MM.1S (cell line): ENCODE data around the gene TPRG1.
A peak's percentile ranks its signal among the peaks of the same experiment; 100 is the strongest.

Experiments
- DNase-seq: peaks from one replicate; pipeline ENCODE4 v3.0.0-alpha.2; 2015
- H2AFZ ChIP-seq: fragments of 300-600 bp; sonication (generic); 2 replicates; pipeline ENCODE4 v1.6.0; 2016; ENCODE audit warnings: antibody characterized with exemption, low read length
- H3F3A ChIP-seq: fragments of 300-600 bp; sonication (generic); 2 replicates; pipeline ENCODE4 v1.6.1; 2016; ENCODE audit warnings: mild to moderate bottlenecking, antibody characterized with exemption, low read length, moderate library complexity, mixed read lengths; ENCODE audit not compliant: insufficient read depth
- H3K27ac ChIP-seq: fragments of 300-600 bp; sonication (generic); 2 replicates; pipeline ENCODE4 v1.5.1; 2016; ENCODE audit warnings: mild to moderate bottlenecking, low read length
- H3K27me3 ChIP-seq: fragments of 300-600 bp; sonication (generic); replicated peaks from 2 replicates; pipeline ENCODE4 v1.6.0; 2016; ENCODE audit warnings: low read length; ENCODE audit not compliant: insufficient read depth
- H3K36me3 ChIP-seq: fragments of 300-600 bp; sonication (generic); replicated peaks from 2 replicates; pipeline ENCODE4 v1.6.1; 2016; ENCODE audit warnings: mild to moderate bottlenecking, low read length, mixed read lengths; ENCODE audit not compliant: insufficient read depth
- H3K4me1 ChIP-seq: fragments of 300-600 bp; sonication (generic); 2 replicates; pipeline ENCODE4 v1.6.1; 2016; ENCODE audit warnings: low read length, mixed read lengths
- H3K4me2 ChIP-seq: fragments of 300-600 bp; sonication (generic); 2 replicates; pipeline ENCODE4 v1.6.0; 2016; ENCODE audit warnings: low read depth, low read length
- H3K4me3 ChIP-seq: fragments of 300-600 bp; sonication (generic); 2 replicates; pipeline ENCODE4 v1.5.1; 2016; ENCODE audit warnings: low read length, mixed read lengths
- H3K79me2 ChIP-seq: fragments of 300-600 bp; sonication (generic); 2 replicates; pipeline ENCODE4 v1.6.1; 2016; ENCODE audit warnings: mixed run types, low read length, mixed read lengths
- H3K9ac ChIP-seq: fragments of 300-600 bp; sonication (generic); 2 replicates; pipeline ENCODE4 v1.6.1; 2016; ENCODE audit warnings: low read length, mixed read lengths
- H3K9me2 ChIP-seq: fragments of 300-600 bp; sonication (generic); replicated peaks from 2 replicates; pipeline ENCODE4 v1.6.1; 2016; ENCODE audit warnings: mild to moderate bottlenecking, low read length, mixed read lengths; ENCODE audit not compliant: insufficient read depth
- H3K9me3 ChIP-seq: fragments of 300-600 bp; sonication (generic); replicated peaks from 2 replicates; pipeline ENCODE4 v1.6.1; 2016; ENCODE audit warnings: mild to moderate bottlenecking, low read length, mixed read lengths; ENCODE audit not compliant: insufficient read depth
- H4K20me1 ChIP-seq: fragments of 300-600 bp; sonication (generic); 2 replicates; pipeline ENCODE4 v1.6.1; 2016; ENCODE audit warnings: mild to moderate bottlenecking, low read length, moderate library complexity, mixed read lengths; ENCODE audit not compliant: insufficient read depth
- CTCF ChIP-seq: fragments of 300-600 bp; sonication (generic); IDR thresholded peaks from 2 replicates; pipeline ENCODE4 v1.5.1; 2016; ENCODE audit warnings: antibody characterized with exemption, low read length, mixed read lengths
- EZH2 ChIP-seq: fragments of 300-600 bp; sonication (generic); optimal IDR thresholded peaks from 2 replicates; pipeline ENCODE3; 2017; ENCODE audit warnings: low read depth, mild to moderate bottlenecking, antibody characterized with exemption, low read length, mixed read lengths
- EZH2phosphoT487 ChIP-seq: fragments of 300-600 bp; sonication (generic); IDR thresholded peaks from 2 replicates; pipeline ENCODE4 v1.6.1; 2018; ENCODE audit warnings: antibody characterized with exemption, low read length

TPRG1 gene

GRCh38 chr3:189340680-189341460 lies 169.1 kb downstream of the TPRG1 start:
- H3K4me2 ChIP-seq = no peak overlapping the region
- H3K9ac ChIP-seq = no peak overlapping the region
- H2AFZ ChIP-seq = no peak overlapping the region
- no peaks in the 10 kb centered on the region for H3K36me3 ChIP-seq
- H3F3A ChIP-seq = no peaks in the 10 kb centered on the region
- no peak overlapping the region for H3K4me3 ChIP-seq
- no peaks in the 10 kb centered on the region for H3K4me1 ChIP-seq
- H3K27ac ChIP-seq = no peak overlapping the region
- peak; percentile 31 for TF ChIP-seq CTCF
- TF ChIP-seq EZH2 = no peak
- H3K9me3 ChIP-seq = no peaks in the 10 kb centered on the region
- H3K27me3 ChIP-seq = no peaks in the 10 kb centered on the region
- no peak for DNase-seq
- H3K9me2 ChIP-seq = no peaks in the 10 kb centered on the region
- no peaks in the 10 kb centered on the region for H4K20me1 ChIP-seq
- H3K79me2 ChIP-seq = no peaks in the 10 kb centered on the region

GRCh38 chr3:189342811-189343210 lies 171.0 kb downstream of the TPRG1 start:
- Histone ChIP-seq H4K20me1 (no peaks in the 10 kb centered on the region), H3K27me3 (no peaks in the 10 kb centered on the region), H3K36me3 (no peaks in the 10 kb centered on the region), H3K4me1 (no peaks in the 10 kb centered on the region), H3K4me3 (no peak overlapping the region), H3K9me3 (no peaks in the 10 kb centered on the region), H3K9ac (no peak overlapping the region), H3K9me2 (no peaks in the 10 kb centered on the region), H3K79me2 (no peaks in the 10 kb centered on the region), H3F3A (no peaks in the 10 kb centered on the region), H3K4me2 (no peak overlapping the region), H3K27ac (no peak overlapping the region), H2AFZ (no peak overlapping the region)
- DNase-seq = no peak
- no peak for TF ChIP-seq EZH2phosphoT487
- TF ChIP-seq EZH2 = no peak
- TF ChIP-seq CTCF = no peak

GRCh38 chr3:189344996-189345395 lies 173.2 kb downstream of the TPRG1 start:
- Histone ChIP-seq H3K27ac (no peak overlapping the region), H3K4me1 (peaks cover 7% of the 10 kb centered on the region; the same call in 1 of the 2 replicates), H3K27me3 (no peaks in the 10 kb centered on the region), H3K4me3 (no peak overlapping the region), H3K79me2 (no peaks in the 10 kb centered on the region), H4K20me1 (no peaks in the 10 kb centered on the region), H3K9me2 (no peaks in the 10 kb centered on the region), H3K4me2 (no peak overlapping the region), H3K36me3 (no peaks in the 10 kb centered on the region), H3F3A (no peaks in the 10 kb centered on the region), H3K9ac (no peak overlapping the region), H3K9me3 (no peaks in the 10 kb centered on the region), H2AFZ (no peak overlapping the region)
- no peak for DNase-seq
- TF ChIP-seq EZH2 (no peak), EZH2phosphoT487 (no peak), CTCF (no peak)
